ENCODE results near the gene MSX1.

MSX1 gene

GRCh38 chr4:4831266-4831665 is 28.2 kb upstream of the MSX1 start:
- Histone ChIP-seq H4K20me1 (ENCODE audit: insufficient read depth, low read length) (no peaks in the 10 kb centered on the region), H3K4me1 (ENCODE audit: insufficient read depth, low read length) (no peaks in the 10 kb centered on the region), H3K4me2 (ENCODE audit: insufficient read depth, low read length) (no peak overlapping the region), H3K36me3 (ENCODE audit: insufficient read depth, low read length) (no peaks in the 10 kb centered on the region), H3K9ac (ENCODE audit: low read depth, low read length) (no peak overlapping the region), H3K4me3 (ENCODE audit: low read depth in 1 of 2, low read length in 2 of 2) (no peak overlapping the region), H2AFZ (ENCODE audit: low read depth, low read length) (no peak overlapping the region), H3K9me3 (ENCODE audit: insufficient read depth, low read length, severe bottlenecking) (no peaks in the 10 kb centered on the region), H3K79me2 (ENCODE audit: insufficient read depth, low read length) (no peaks in the 10 kb centered on the region), H3K27me3 (ENCODE audit: insufficient read depth, low read length, poor library complexity) (no peaks in the 10 kb centered on the region), H3K27ac (ENCODE audit: low read length) (no peak overlapping the region)
- TF ChIP-seq EZH2 (IDR thresholded peaks at IDR 0.05; ENCODE audit: borderline replicate concordance, low read depth, low read length, severe bottlenecking), result no peak
- no peak for TF ChIP-seq CTCF (IDR thresholded peaks at IDR 0.05; ENCODE audit: borderline replicate concordance, extremely low read depth, low read length, poor library complexity, severe bottlenecking)
- DNase-seq (no peak), ATAC-seq (ENCODE audit: insufficient read depth, low read depth) (no peak)

- Histone ChIP-seq H4K20me1 (ENCODE audit: insufficient read depth, low read length) (no peaks in the 10 kb centered on the region), H3K9ac (ENCODE audit: low read depth, low read length) (no peak overlapping the region), H3K4me1 (ENCODE audit: insufficient read depth, low read length) (no peaks in the 10 kb centered on the region), H3K27ac (ENCODE audit: low read length) (no peak overlapping the region), H3K36me3 (ENCODE audit: insufficient read depth, low read length) (no peaks in the 10 kb centered on the region), H3K9me3 (ENCODE audit: insufficient read depth, low read length, severe bottlenecking) (no peaks in the 10 kb centered on the region), H3K4me3 (ENCODE audit: low read depth in 1 of 2, low read length in 2 of 2) (no peak overlapping the region), H2AFZ (ENCODE audit: low read depth, low read length) (no peak overlapping the region), H3K4me2 (ENCODE audit: insufficient read depth, low read length) (no peak overlapping the region), H3K27me3 (ENCODE audit: insufficient read depth, low read length, poor library complexity) (no peaks in the 10 kb centered on the region), H3K79me2 (ENCODE audit: insufficient read depth, low read length) (no peaks in the 10 kb centered on the region)
- no peak for DNase-seq
- TF ChIP-seq EZH2 (IDR thresholded peaks at IDR 0.05; ENCODE audit: borderline replicate concordance, low read depth, low read length, severe bottlenecking), result no peak
- no peak for TF ChIP-seq CTCF (IDR thresholded peaks at IDR 0.05; ENCODE audit: borderline replicate concordance, extremely low read depth, low read length, poor library complexity, severe bottlenecking)
- ATAC-seq (ENCODE audit: insufficient read depth, low read depth), result no peak
Measured at GRCh38 chr4:4831825-4832224, 27.6 kb upstream of the MSX1 start.

GRCh38 chr4:4836044-4836443 is 23.4 kb upstream of the MSX1 start:
- no peaks in the 10 kb centered on the region for H3K9me3 ChIP-seq (ENCODE audit: insufficient read depth, low read length, severe bottlenecking)
- DNase-seq (no peak), ATAC-seq (ENCODE audit: insufficient read depth, low read depth) (no peak)
- no peaks in the 10 kb centered on the region for H3K79me2 ChIP-seq (ENCODE audit: insufficient read depth, low read length)
- no peak overlapping the region for H3K27ac ChIP-seq (ENCODE audit: low read length)
- H3K27me3 ChIP-seq (ENCODE audit: insufficient read depth, low read length, poor library complexity), result no peaks in the 10 kb centered on the region
- H3K4me1 ChIP-seq (ENCODE audit: insufficient read depth, low read length), result no peaks in the 10 kb centered on the region
- no peaks in the 10 kb centered on the region for H3K36me3 ChIP-seq (ENCODE audit: insufficient read depth, low read length)
- TF ChIP-seq CTCF (IDR thresholded peaks at IDR 0.05; ENCODE audit: borderline replicate concordance, extremely low read depth, low read length, poor library complexity, severe bottlenecking), result no peak
- no peak for TF ChIP-seq EZH2 (IDR thresholded peaks at IDR 0.05; ENCODE audit: borderline replicate concordance, low read depth, low read length, severe bottlenecking)
- no peak overlapping the region for H3K4me2 ChIP-seq (ENCODE audit: insufficient read depth, low read length)
- H3K4me3 ChIP-seq (ENCODE audit: low read depth in 1 of 2, low read length in 2 of 2), result no peak overlapping the region
- no peak overlapping the region for H3K9ac ChIP-seq (ENCODE audit: low read depth, low read length)
- H2AFZ ChIP-seq (ENCODE audit: low read depth, low read length), result no peak overlapping the region
- H4K20me1 ChIP-seq (ENCODE audit: insufficient read depth, low read length), result no peaks in the 10 kb centered on the region

- Histone ChIP-seq H3K4me3 (ENCODE audit: low read depth in 1 of 2, low read length in 2 of 2) (no peak overlapping the region), H3K36me3 (ENCODE audit: insufficient read depth, low read length) (no peaks in the 10 kb centered on the region), H2AFZ (ENCODE audit: low read depth, low read length) (no peak overlapping the region), H3K9me3 (ENCODE audit: insufficient read depth, low read length, severe bottlenecking) (no peaks in the 10 kb centered on the region), H4K20me1 (ENCODE audit: insufficient read depth, low read length) (no peaks in the 10 kb centered on the region), H3K79me2 (ENCODE audit: insufficient read depth, low read length) (no peaks in the 10 kb centered on the region), H3K9ac (ENCODE audit: low read depth, low read length) (no peak overlapping the region), H3K4me1 (ENCODE audit: insufficient read depth, low read length) (no peaks in the 10 kb centered on the region), H3K27me3 (ENCODE audit: insufficient read depth, low read length, poor library complexity) (no peaks in the 10 kb centered on the region), H3K27ac (ENCODE audit: low read length) (no peak overlapping the region), H3K4me2 (ENCODE audit: insufficient read depth, low read length) (no peak overlapping the region)
- DNase-seq, result no peak
- ATAC-seq (ENCODE audit: insufficient read depth, low read depth), result no peak
- TF ChIP-seq EZH2 (IDR thresholded peaks at IDR 0.05; ENCODE audit: borderline replicate concordance, low read depth, low read length, severe bottlenecking) (no peak), CTCF (IDR thresholded peaks at IDR 0.05; ENCODE audit: borderline replicate concordance, extremely low read depth, low read length, poor library complexity, severe bottlenecking) (no peak)
Measured at GRCh38 chr4:4837316-4837715, 22.1 kb upstream of the MSX1 start.
